IMR-90 (cell line): ENCODE results near the gene MRM1.

Experiments
- BHLHE40 ChIP-seq: fragments of 150-350 bp; IDR thresholded peaks from 2 replicates; pipeline ENCODE4 v1.6.1; 2016; ENCODE audit warnings: mild to moderate bottlenecking, low read depth, low read length
- CEBPB ChIP-seq: IDR thresholded peaks from 2 replicates; pipeline ENCODE4 v1.6.1; 2012; ENCODE audit warnings: low read depth, low read length, improper control_type of control experiment
- CHD1 ChIP-seq: IDR thresholded peaks from 2 replicates; pipeline ENCODE4 v1.6.1; 2012; ENCODE audit warnings: low read depth, low read length, improper control_type of control experiment
- MXI1 ChIP-seq: IDR thresholded peaks from 2 replicates; pipeline ENCODE4 v1.6.1; 2012; ENCODE audit warnings: low read depth, mild to moderate bottlenecking, low read length, moderate library complexity, borderline replicate concordance
- POLR2A ChIP-seq: IDR thresholded peaks from 2 replicates; pipeline ENCODE4 v1.6.1; 2012; ENCODE audit warnings: mild to moderate bottlenecking, low read depth, low read length
- RAD21 ChIP-seq: IDR thresholded peaks from 2 replicates; pipeline ENCODE4 v1.6.1; 2012; ENCODE audit warnings: low read length, improper control_type of control experiment
- SMC3 ChIP-seq: fragments of 150-350 bp; IDR thresholded peaks from 2 replicates; pipeline ENCODE4 v1.6.1; 2016; ENCODE audit warnings: low read depth, mild to moderate bottlenecking, antibody characterized with exemption, low read length, moderate library complexity
- TF ChIP-seq, protein P1 (sequence below): conservative IDR thresholded peaks from 2 replicates; pipeline ENCODE4 v1.5.1; 2012; ENCODE audit warnings: mild to moderate bottlenecking, low read depth, low read length, improper control_type of control experiment

- TF ChIP-seq POLR2A: no peak
- no peak for TF ChIP-seq SMC3
- TF ChIP-seq, protein P1, sequence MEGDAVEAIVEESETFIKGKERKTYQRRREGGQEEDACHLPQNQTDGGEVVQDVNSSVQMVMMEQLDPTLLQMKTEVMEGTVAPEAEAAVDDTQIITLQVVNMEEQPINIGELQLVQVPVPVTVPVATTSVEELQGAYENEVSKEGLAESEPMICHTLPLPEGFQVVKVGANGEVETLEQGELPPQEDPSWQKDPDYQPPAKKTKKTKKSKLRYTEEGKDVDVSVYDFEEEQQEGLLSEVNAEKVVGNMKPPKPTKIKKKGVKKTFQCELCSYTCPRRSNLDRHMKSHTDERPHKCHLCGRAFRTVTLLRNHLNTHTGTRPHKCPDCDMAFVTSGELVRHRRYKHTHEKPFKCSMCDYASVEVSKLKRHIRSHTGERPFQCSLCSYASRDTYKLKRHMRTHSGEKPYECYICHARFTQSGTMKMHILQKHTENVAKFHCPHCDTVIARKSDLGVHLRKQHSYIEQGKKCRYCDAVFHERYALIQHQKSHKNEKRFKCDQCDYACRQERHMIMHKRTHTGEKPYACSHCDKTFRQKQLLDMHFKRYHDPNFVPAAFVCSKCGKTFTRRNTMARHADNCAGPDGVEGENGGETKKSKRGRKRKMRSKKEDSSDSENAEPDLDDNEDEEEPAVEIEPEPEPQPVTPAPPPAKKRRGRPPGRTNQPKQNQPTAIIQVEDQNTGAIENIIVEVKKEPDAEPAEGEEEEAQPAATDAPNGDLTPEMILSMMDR: no peak
- no peak for TF ChIP-seq RAD21
- TF ChIP-seq CHD1: no peak
- TF ChIP-seq BHLHE40: no peak
- TF ChIP-seq CEBPB: no peak
- no peak for TF ChIP-seq MXI1
Measured at GRCh38 chr17:36608280-36608679, 6.9 kb downstream of the MRM1 start.
